ENCODE results near the gene VPS51.

DNA sequence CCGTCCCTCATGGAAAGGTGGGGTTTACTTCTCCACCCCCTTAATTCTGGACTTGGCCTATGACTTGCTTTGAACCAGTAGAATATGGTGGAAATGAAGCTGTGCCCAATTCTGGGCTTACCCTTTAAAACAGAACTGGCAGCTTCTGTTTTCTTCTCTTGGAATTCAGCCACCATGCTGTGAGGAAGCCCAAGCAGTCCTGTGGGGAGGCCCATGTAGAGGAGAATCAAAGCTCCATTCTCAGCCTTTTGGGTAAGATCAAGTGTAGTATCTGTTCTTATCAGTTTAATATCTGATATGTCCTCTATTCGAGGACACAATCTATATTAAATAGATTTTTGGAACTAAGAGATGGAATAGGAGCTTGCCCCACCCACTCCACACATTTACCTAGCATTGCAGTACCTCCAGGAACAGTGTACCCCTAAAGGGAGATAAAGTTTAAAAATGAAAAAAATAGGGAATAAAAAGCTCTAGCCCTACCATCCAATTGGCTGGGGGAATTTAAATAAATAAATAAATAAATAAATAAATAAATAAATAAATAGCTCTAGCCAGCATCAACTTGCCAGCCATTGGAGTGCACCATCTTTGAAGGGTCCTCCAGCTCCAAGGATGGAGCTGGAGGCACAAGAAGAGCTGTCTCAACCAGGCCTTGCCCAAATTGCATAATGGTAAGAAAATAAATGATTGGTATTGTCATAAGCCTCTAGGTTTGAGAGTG lies 51.5 kb downstream of the VPS51 start:
- TF ChIP-seq, protein P1, sequence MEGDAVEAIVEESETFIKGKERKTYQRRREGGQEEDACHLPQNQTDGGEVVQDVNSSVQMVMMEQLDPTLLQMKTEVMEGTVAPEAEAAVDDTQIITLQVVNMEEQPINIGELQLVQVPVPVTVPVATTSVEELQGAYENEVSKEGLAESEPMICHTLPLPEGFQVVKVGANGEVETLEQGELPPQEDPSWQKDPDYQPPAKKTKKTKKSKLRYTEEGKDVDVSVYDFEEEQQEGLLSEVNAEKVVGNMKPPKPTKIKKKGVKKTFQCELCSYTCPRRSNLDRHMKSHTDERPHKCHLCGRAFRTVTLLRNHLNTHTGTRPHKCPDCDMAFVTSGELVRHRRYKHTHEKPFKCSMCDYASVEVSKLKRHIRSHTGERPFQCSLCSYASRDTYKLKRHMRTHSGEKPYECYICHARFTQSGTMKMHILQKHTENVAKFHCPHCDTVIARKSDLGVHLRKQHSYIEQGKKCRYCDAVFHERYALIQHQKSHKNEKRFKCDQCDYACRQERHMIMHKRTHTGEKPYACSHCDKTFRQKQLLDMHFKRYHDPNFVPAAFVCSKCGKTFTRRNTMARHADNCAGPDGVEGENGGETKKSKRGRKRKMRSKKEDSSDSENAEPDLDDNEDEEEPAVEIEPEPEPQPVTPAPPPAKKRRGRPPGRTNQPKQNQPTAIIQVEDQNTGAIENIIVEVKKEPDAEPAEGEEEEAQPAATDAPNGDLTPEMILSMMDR (IDR thresholded peaks at IDR 0.05), result no peak
- no peak for TF ChIP-seq POLR2A (IDR thresholded peaks at IDR 0.05)
